Endodermal cell (in vitro differentiated cells): ENCODE results near the gene SPAG16. TPM values are rescaled to one million over a fixed set of nuclear protein-coding genes. Genes with fewer than 3 reads are reported as not detected.

Experiments
- DNase-seq: peaks from one replicate; pipeline ENCODE4 v3.0.0-alpha.2; 2017
- H3K27ac ChIP-seq: 2 replicates; pipeline ENCODE4 v1.5.1; 2013; ENCODE audit warnings: mild to moderate bottlenecking, low read depth, low read length, moderate library complexity
- H3K27me3 ChIP-seq: 2 replicates; pipeline ENCODE4 v1.6.1; 2013; ENCODE audit warnings: mild to moderate bottlenecking, low read length, moderate library complexity; ENCODE audit not compliant: insufficient read depth, control insufficient read depth, poor library complexity, severe bottlenecking
- H3K36me3 ChIP-seq: 2 replicates; pipeline ENCODE4 v1.7.0; 2013; ENCODE audit warnings: mild to moderate bottlenecking, low read length, moderate library complexity; ENCODE audit not compliant: control insufficient read depth, insufficient read depth
- H3K4me1 ChIP-seq: one replicate; pipeline ENCODE4 v1.7.0; 2013; ENCODE audit warnings: low read length; ENCODE audit not compliant: control insufficient read depth, insufficient read depth
- H3K4me3 ChIP-seq: 2 replicates; pipeline ENCODE4 v1.5.1; 2013; ENCODE audit warnings: mild to moderate bottlenecking, low read length, moderate library complexity
- H3K9ac ChIP-seq: 2 replicates; pipeline ENCODE4 v1.6.1; 2013; ENCODE audit warnings: mild to moderate bottlenecking, low read length, moderate library complexity; ENCODE audit not compliant: poor library complexity, severe bottlenecking; ENCODE audit errors: extremely low read depth
- H3K9me3 ChIP-seq: 2 replicates; pipeline ENCODE4 v1.6.1; 2013; ENCODE audit warnings: mild to moderate bottlenecking, low read length, moderate library complexity; ENCODE audit not compliant: control insufficient read depth
- H3K27ac Mint-ChIP-seq: 2 replicates; pipeline ENCODE4 v1.8.0; 2020; ENCODE audit warnings: mixed read lengths
- H3K27me3 Mint-ChIP-seq: 2 replicates; pipeline ENCODE4 v1.8.0; 2021; ENCODE audit warnings: mild to moderate bottlenecking, mixed read lengths; ENCODE audit not compliant: insufficient read depth
- H3K36me3 Mint-ChIP-seq: 2 replicates; pipeline ENCODE4 v1.8.0; 2020; ENCODE audit warnings: low read depth, mixed read lengths
- H3K4me1 Mint-ChIP-seq: 2 replicates; pipeline ENCODE4 v1.8.0; 2020; ENCODE audit warnings: mixed read lengths
- H3K4me3 Mint-ChIP-seq: 2 replicates; pipeline ENCODE4 v1.8.0; 2020; ENCODE audit warnings: mild to moderate bottlenecking, moderate library complexity, mixed read lengths
- H3K9me3 Mint-ChIP-seq: 2 replicates; pipeline ENCODE4 v1.8.0; 2020; ENCODE audit warnings: mild to moderate bottlenecking, mixed read lengths
- CTCF ChIP-seq: fragments of 200-600 bp; sonication (generic); conservative IDR thresholded peaks from 2 replicates; pipeline ENCODE4 v1.5.0; 2021; ENCODE audit warnings: antibody characterized with exemption, mild to moderate bottlenecking
- WGBS, 2 experiments: methylation state at CpG; one replicate each; pipeline versions ENCODE4 v1.1.5 to v1.1.7; 2013; ENCODE audit warnings: missing lambda C conversion rate in 2 of 2, mixed read lengths in 1 of 2; ENCODE audit not compliant: insufficient coverage in 1 of 2, insufficient read length in 1 of 2; 5-methylcytosine and 5-hydroxymethylcytosine counted together
- total RNA-seq, 2 donors: library from RNA; stranded (reverse); fragmentation: NEBNext Ultra II Directional in 1 of 2; extraction: Animal tissue kit (Norgen Biotek cat#: 25700) in 1 of 2; gene quantifications; 2 replicates in 1 of 2; 3 replicates in 1 of 2; pipeline ENCODE4 v1.2.1, GENCODE V29; 2021

SPAG16 gene
- total RNA-seq, 2 donors from 2014 or later: 27.8 to 38.2 TPM

- Histone ChIP-seq H3K36me3 (no peaks in the 10 kb centered on the region), H3K9ac (no peak overlapping the region), H3K27me3 (no peaks in the 10 kb centered on the region), H3K4me1 (no peaks in the 10 kb centered on the region), H3K4me3 (no peak overlapping the region), H3K9me3 (no peaks in the 10 kb centered on the region), H3K27ac (no peak overlapping the region)
- Mint-ChIP-seq H3K9me3 (no peaks in the 10 kb centered on the region), H3K27me3 (no peaks in the 10 kb centered on the region), H3K27ac (no peak overlapping the region), H3K4me3 (no peak overlapping the region), H3K4me1 (no peaks in the 10 kb centered on the region), H3K36me3 (no peaks in the 10 kb centered on the region)
- WGBS, 2 experiments: 94 to 100% methylated on average over 1 to 3 of the region's 3 CpGs
- no peak for DNase-seq
- TF ChIP-seq CTCF: no peak
These were observed 277.5 kb downstream of the SPAG16 start for GRCh38 chr2:213561759-213562158.

GRCh38 chr2:213562539-213563180, 278.4 kb downstream of the SPAG16 start:
- Histone ChIP-seq H3K4me1 (no peaks in the 10 kb centered on the region), H3K9me3 (no peaks in the 10 kb centered on the region), H3K4me3 (no peak overlapping the region), H3K9ac (no peak overlapping the region), H3K36me3 (no peaks in the 10 kb centered on the region), H3K27me3 (no peaks in the 10 kb centered on the region), H3K27ac (no peak overlapping the region)
- no peaks in the 10 kb centered on the region for H3K9me3 Mint-ChIP-seq
- H3K4me3 Mint-ChIP-seq: no peak overlapping the region
- 90% methylated on average over 2 to 8 of the region's 8 CpGs for WGBS, 2 experiments
- no peaks in the 10 kb centered on the region for H3K36me3 Mint-ChIP-seq
- no peaks in the 10 kb centered on the region for H3K4me1 Mint-ChIP-seq
- H3K27ac Mint-ChIP-seq: no peak overlapping the region
- no peak for DNase-seq
- no peak for TF ChIP-seq CTCF
- H3K27me3 Mint-ChIP-seq: no peaks in the 10 kb centered on the region

GRCh38 chr2:213566846-213567245, 282.6 kb downstream of the SPAG16 start:
- H3K36me3 Mint-ChIP-seq: no peaks in the 10 kb centered on the region
- no peak for TF ChIP-seq CTCF
- no peak overlapping the region for H3K27ac ChIP-seq
- DNase-seq: no peak
- no peaks in the 10 kb centered on the region for H3K27me3 Mint-ChIP-seq
- no peaks in the 10 kb centered on the region for H3K4me1 Mint-ChIP-seq
- H3K9ac ChIP-seq: no peak overlapping the region
- no peak overlapping the region for H3K4me3 Mint-ChIP-seq
- H3K27me3 ChIP-seq: no peaks in the 10 kb centered on the region
- H3K4me3 ChIP-seq: no peak overlapping the region
- no peaks in the 10 kb centered on the region for H3K9me3 Mint-ChIP-seq
- H3K27ac Mint-ChIP-seq: no peak overlapping the region
- H3K4me1 ChIP-seq: no peaks in the 10 kb centered on the region
- no peaks in the 10 kb centered on the region for H3K9me3 ChIP-seq
- no peaks in the 10 kb centered on the region for H3K36me3 ChIP-seq
